Mammary epithelial cell (primary cell): ENCODE measurements around the gene EVL.

Experiments
- EZH2 ChIP-seq: IDR thresholded peaks from 2 replicates; pipeline ENCODE4 v1.6.1; 2012; ENCODE audit warnings: low read length, inconsistent platforms, borderline replicate concordance
- TF ChIP-seq, protein P1 (sequence below), 2 donors: IDR thresholded peaks in 1 of 2; conservative IDR thresholded peaks in 1 of 2; 2 replicates each; pipeline ENCODE4 v1.5.1; 2011 to 2012; ENCODE audit warnings: inconsistent platforms in 2 of 2, low read length in 2 of 2, mild to moderate bottlenecking in 2 of 2, control low read depth in 1 of 2, low read depth in 1 of 2; ENCODE audit not compliant: insufficient read depth in 1 of 2; ENCODE audit errors: extremely low read depth in 1 of 2

GRCh38 chr14:100172811-100173210, 107.6 kb downstream of the EVL start:
- no peak for TF ChIP-seq EZH2
- TF ChIP-seq, protein P1, sequence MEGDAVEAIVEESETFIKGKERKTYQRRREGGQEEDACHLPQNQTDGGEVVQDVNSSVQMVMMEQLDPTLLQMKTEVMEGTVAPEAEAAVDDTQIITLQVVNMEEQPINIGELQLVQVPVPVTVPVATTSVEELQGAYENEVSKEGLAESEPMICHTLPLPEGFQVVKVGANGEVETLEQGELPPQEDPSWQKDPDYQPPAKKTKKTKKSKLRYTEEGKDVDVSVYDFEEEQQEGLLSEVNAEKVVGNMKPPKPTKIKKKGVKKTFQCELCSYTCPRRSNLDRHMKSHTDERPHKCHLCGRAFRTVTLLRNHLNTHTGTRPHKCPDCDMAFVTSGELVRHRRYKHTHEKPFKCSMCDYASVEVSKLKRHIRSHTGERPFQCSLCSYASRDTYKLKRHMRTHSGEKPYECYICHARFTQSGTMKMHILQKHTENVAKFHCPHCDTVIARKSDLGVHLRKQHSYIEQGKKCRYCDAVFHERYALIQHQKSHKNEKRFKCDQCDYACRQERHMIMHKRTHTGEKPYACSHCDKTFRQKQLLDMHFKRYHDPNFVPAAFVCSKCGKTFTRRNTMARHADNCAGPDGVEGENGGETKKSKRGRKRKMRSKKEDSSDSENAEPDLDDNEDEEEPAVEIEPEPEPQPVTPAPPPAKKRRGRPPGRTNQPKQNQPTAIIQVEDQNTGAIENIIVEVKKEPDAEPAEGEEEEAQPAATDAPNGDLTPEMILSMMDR (conservative IDR thresholded peaks at IDR 0.05 in 1 of 2, IDR thresholded peaks at IDR 0.05 in 1 of 2; ENCODE audit: extremely low read depth in 1 of 2, insufficient read depth in 1 of 2, low read depth in 1 of 2, low read length in 2 of 2) = no peak
